ENCODE measurements around the gene EID3. TPM values are rescaled to one million over a fixed set of nuclear protein-coding genes. Genes with fewer than 3 reads are reported as not detected.

Gene EID3
- total and polyA plus RNA-seq, 4 donors, result 0.17 to 6.4 (median 1.2) TPM

GRCh38 chr12:104333692-104334255, 30.2 kb downstream of the EID3 start:
- H3K27me3 ChIP-seq (ENCODE audit: control insufficient read depth in 4 of 4, insufficient read depth in 4 of 4, low read length in 3 of 4), result no peaks in the 10 kb centered on the region
- TF ChIP-seq RXRA (IDR thresholded peaks at IDR 0.05) (no peak), SP1 (IDR thresholded peaks at IDR 0.05) (no peak)
- H3K4me1 ChIP-seq (ENCODE audit: control insufficient read depth in 4 of 4, insufficient read depth in 4 of 4, low read length in 3 of 4), result no peaks in the 10 kb centered on the region
- no peak for DNase-seq (ENCODE audit: low spot score)
- no peak overlapping the region for H3K4me3 ChIP-seq (ENCODE audit: low read depth in 1 of 3, low read length in 3 of 3)
- no peak overlapping the region for H3K27ac ChIP-seq (ENCODE audit: low read depth in 1 of 2, low read length in 2 of 2)
- WGBS, result 76% methylated on average over 1 of the region's 1 CpG
- H3K9ac ChIP-seq (ENCODE audit: low read depth in 1 of 2, low read length in 2 of 2), result no peak overlapping the region
- H3K9me3 ChIP-seq (ENCODE audit: control insufficient read depth in 4 of 4, low read length in 3 of 4), result no peaks in the 10 kb centered on the region
- peaks cover 7 to 42% (median 36%) of the 10 kb centered on the region in 4 donors for H3K36me3 ChIP-seq (ENCODE audit: control insufficient read depth in 4 of 4, insufficient read depth in 3 of 4, low read depth in 1 of 4, low read length in 3 of 4)

DNA sequence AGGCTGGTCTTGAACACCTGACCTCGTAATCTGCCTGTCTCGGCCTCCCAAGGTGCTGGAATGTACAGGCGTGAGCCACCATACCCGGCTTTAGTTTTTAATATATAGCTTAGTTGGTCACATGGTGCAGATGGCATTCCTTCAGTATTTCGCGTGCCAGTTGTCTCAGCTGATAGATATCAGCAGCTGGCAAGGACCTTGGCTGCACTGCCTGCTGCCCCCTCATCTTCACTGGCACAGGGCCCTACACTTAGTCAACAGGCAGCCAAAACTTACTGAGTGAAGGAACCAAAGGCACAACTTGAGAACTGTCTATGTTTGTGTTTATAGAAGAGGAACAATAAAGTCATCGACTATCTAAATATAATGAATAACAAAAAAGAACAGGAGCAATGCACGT, 31.0 kb downstream of the EID3 start:
- H3K9ac ChIP-seq (ENCODE audit: low read depth in 1 of 2, low read length in 2 of 2), result no peak overlapping the region
- H3K27ac ChIP-seq (ENCODE audit: low read depth in 1 of 2, low read length in 2 of 2), result no peak overlapping the region
- H3K36me3 ChIP-seq (ENCODE audit: control insufficient read depth in 4 of 4, insufficient read depth in 3 of 4, low read depth in 1 of 4, low read length in 3 of 4), result peaks cover 7 to 46% (median 37%) of the 10 kb centered on the region in 4 donors
- H3K9me3 ChIP-seq (ENCODE audit: control insufficient read depth in 4 of 4, low read length in 3 of 4), result no peaks in the 10 kb centered on the region
- H3K27me3 ChIP-seq (ENCODE audit: control insufficient read depth in 4 of 4, insufficient read depth in 4 of 4, low read length in 3 of 4), result no peaks in the 10 kb centered on the region
- TF ChIP-seq HNF4A (conservative IDR thresholded peaks at IDR 0.05) (no peak), GABPA (IDR thresholded peaks at IDR 0.05 in 1 of 2, conservative IDR thresholded peaks at IDR 0.05 in 1 of 2) (no peak), RAD21 (IDR thresholded peaks at IDR 0.05) (no peak), TAF1 (conservative IDR thresholded peaks at IDR 0.05) (no peak), SP1 (IDR thresholded peaks at IDR 0.05) (no peak), FOXA1 (IDR thresholded peaks at IDR 0.05) (no peak), RXRA (IDR thresholded peaks at IDR 0.05) (no peak), YY1 (IDR thresholded peaks at IDR 0.05) (no peak), ATF3 (IDR thresholded peaks at IDR 0.05) (no peak), NR2F2 (IDR thresholded peaks at IDR 0.05) (no peak), JUND (IDR thresholded peaks at IDR 0.05) (no peak), FOXA2 (IDR thresholded peaks at IDR 0.05) (no peak), EGR1 (IDR thresholded peaks at IDR 0.05; ENCODE audit: low read depth in 2 of 2) (no peak), HNF4G (IDR thresholded peaks at IDR 0.05) (no peak)
- TF ChIP-seq, protein P1, sequence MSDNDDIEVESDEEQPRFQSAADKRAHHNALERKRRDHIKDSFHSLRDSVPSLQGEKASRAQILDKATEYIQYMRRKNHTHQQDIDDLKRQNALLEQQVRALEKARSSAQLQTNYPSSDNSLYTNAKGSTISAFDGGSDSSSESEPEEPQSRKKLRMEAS (IDR thresholded peaks at IDR 0.05), result no peak
- TF ChIP-seq, protein P2, sequence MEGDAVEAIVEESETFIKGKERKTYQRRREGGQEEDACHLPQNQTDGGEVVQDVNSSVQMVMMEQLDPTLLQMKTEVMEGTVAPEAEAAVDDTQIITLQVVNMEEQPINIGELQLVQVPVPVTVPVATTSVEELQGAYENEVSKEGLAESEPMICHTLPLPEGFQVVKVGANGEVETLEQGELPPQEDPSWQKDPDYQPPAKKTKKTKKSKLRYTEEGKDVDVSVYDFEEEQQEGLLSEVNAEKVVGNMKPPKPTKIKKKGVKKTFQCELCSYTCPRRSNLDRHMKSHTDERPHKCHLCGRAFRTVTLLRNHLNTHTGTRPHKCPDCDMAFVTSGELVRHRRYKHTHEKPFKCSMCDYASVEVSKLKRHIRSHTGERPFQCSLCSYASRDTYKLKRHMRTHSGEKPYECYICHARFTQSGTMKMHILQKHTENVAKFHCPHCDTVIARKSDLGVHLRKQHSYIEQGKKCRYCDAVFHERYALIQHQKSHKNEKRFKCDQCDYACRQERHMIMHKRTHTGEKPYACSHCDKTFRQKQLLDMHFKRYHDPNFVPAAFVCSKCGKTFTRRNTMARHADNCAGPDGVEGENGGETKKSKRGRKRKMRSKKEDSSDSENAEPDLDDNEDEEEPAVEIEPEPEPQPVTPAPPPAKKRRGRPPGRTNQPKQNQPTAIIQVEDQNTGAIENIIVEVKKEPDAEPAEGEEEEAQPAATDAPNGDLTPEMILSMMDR (IDR thresholded peaks at IDR 0.05; ENCODE audit: low read depth, low read length, missing input control), result no peak
- TF ChIP-seq, protein P3, sequence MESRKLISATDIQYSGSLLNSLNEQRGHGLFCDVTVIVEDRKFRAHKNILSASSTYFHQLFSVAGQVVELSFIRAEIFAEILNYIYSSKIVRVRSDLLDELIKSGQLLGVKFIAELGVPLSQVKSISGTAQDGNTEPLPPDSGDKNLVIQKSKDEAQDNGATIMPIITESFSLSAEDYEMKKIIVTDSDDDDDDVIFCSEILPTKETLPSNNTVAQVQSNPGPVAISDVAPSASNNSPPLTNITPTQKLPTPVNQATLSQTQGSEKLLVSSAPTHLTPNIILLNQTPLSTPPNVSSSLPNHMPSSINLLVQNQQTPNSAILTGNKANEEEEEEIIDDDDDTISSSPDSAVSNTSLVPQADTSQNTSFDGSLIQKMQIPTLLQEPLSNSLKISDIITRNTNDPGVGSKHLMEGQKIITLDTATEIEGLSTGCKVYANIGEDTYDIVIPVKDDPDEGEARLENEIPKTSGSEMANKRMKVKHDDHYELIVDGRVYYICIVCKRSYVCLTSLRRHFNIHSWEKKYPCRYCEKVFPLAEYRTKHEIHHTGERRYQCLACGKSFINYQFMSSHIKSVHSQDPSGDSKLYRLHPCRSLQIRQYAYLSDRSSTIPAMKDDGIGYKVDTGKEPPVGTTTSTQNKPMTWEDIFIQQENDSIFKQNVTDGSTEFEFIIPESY (IDR thresholded peaks at IDR 0.05), result no peak
- TF ChIP-seq, protein P4, sequence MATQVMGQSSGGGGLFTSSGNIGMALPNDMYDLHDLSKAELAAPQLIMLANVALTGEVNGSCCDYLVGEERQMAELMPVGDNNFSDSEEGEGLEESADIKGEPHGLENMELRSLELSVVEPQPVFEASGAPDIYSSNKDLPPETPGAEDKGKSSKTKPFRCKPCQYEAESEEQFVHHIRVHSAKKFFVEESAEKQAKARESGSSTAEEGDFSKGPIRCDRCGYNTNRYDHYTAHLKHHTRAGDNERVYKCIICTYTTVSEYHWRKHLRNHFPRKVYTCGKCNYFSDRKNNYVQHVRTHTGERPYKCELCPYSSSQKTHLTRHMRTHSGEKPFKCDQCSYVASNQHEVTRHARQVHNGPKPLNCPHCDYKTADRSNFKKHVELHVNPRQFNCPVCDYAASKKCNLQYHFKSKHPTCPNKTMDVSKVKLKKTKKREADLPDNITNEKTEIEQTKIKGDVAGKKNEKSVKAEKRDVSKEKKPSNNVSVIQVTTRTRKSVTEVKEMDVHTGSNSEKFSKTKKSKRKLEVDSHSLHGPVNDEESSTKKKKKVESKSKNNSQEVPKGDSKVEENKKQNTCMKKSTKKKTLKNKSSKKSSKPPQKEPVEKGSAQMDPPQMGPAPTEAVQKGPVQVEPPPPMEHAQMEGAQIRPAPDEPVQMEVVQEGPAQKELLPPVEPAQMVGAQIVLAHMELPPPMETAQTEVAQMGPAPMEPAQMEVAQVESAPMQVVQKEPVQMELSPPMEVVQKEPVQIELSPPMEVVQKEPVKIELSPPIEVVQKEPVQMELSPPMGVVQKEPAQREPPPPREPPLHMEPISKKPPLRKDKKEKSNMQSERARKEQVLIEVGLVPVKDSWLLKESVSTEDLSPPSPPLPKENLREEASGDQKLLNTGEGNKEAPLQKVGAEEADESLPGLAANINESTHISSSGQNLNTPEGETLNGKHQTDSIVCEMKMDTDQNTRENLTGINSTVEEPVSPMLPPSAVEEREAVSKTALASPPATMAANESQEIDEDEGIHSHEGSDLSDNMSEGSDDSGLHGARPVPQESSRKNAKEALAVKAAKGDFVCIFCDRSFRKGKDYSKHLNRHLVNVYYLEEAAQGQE (IDR thresholded peaks at IDR 0.05), result no peak
- H3K4me1 ChIP-seq (ENCODE audit: control insufficient read depth in 4 of 4, insufficient read depth in 4 of 4, low read length in 3 of 4), result no peaks in the 10 kb centered on the region
- H3K4me3 ChIP-seq (ENCODE audit: low read depth in 1 of 3, low read length in 3 of 3), result no peak overlapping the region
- WGBS, result 90% methylated on average over 8 of the region's 8 CpGs
- DNase-seq (ENCODE audit: low spot score), result no peak

All from liver (tissue), 9 donors.